ENCODE measurements around the gene SLC7A1.

DNA sequence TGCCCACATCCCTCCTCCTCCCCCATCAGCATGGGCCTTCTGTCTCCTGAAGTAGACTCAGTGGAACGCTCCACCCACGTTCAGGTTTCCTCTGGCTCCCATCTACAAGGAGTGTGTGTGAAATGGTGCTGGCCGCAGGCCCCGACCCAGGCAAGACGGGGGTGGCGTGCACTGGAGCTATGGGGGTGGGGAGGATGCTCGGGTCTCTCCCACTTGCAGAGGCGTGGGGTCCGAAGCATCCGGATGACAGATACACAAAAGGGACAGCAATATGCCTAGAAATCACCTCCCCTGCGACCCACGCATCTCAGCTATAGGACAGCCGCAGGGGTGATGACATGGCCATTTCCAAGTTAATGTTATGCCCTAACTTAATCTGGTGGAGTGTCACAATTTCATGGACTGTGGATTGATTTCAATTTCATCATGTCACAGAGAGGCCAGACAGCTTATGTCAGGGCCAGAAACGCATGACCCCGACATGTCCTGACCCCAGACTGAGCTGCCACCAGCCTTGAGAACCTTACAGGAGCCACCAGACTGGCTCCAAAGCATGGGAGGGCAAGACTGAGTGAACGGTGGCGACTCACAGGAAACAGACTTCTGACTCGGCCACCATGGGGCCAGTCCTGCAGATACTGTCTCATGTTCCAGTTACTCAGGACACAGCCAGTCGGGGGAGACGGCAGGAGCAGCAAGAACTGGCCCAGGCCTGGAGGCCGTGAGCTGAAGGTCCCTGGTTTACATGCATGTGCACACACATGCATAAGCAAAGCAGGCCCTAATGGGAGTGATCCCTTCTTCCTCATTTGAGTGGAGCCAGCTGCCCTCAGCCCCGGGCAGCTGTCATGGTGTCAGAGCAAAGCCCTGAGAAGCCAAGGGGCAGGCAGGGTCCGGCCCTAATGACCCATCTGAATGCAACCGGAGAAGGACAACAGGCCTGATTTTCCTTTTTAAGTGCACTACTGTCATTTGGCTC lies 82.2 kb downstream of the SLC7A1 start:
- no peak for TF ChIP-seq CTCF (IDR thresholded peaks at IDR 0.05; ENCODE audit: insufficient read depth, low read depth, low read length)
- TF ChIP-seq EZH2 (IDR thresholded peaks at IDR 0.05; ENCODE audit: insufficient read depth, low read length) = no peak
